ENCODE data around the gene RPL12. TPM values are rescaled to one million over a fixed set of nuclear protein-coding genes. Genes with fewer than 3 reads are reported as not detected.

RPL12 gene
- total and polyA plus RNA-seq, 8 donors: 902 to 2,099 (median 1,833) TPM

DNA sequence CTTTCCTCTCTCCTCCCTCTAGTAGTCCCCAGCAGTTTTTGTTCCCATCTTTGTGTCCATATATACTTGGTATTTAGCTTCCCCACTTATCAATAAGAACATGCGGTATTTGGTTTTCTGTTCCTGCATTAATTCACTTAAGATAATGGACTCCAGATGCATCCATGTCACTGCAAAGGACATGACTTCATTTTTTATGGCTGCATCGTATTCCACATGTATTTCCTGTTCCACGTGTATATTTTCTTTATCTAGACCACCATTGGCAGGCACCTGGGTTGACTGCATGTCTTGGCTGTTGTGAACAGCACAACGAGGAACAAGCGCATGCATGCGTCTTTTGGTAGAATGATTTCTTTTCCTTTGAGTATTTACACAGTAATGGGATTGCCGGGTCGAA lies 20.8 kb downstream of the RPL12 start:
- no peak for DNase-seq
- Histone ChIP-seq H3K27ac (no peak overlapping the region), H3K4me3 (no peak overlapping the region), H3K27me3 (no peaks in the 10 kb centered on the region), H3K9me3 (no peaks in the 10 kb centered on the region), H3K4me1 (peaks cover 6 to 16% of the 10 kb centered on the region in 2 donors), H3K36me3 (peaks cover 0 to 68% of the 10 kb centered on the region in 2 donors)
- TF ChIP-seq, protein P1, sequence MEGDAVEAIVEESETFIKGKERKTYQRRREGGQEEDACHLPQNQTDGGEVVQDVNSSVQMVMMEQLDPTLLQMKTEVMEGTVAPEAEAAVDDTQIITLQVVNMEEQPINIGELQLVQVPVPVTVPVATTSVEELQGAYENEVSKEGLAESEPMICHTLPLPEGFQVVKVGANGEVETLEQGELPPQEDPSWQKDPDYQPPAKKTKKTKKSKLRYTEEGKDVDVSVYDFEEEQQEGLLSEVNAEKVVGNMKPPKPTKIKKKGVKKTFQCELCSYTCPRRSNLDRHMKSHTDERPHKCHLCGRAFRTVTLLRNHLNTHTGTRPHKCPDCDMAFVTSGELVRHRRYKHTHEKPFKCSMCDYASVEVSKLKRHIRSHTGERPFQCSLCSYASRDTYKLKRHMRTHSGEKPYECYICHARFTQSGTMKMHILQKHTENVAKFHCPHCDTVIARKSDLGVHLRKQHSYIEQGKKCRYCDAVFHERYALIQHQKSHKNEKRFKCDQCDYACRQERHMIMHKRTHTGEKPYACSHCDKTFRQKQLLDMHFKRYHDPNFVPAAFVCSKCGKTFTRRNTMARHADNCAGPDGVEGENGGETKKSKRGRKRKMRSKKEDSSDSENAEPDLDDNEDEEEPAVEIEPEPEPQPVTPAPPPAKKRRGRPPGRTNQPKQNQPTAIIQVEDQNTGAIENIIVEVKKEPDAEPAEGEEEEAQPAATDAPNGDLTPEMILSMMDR (IDR thresholded peaks at IDR 0.05): no peak
- ATAC-seq: no peak
- intact Hi-C loops (cut with DNase I): no loop called here

DNA sequence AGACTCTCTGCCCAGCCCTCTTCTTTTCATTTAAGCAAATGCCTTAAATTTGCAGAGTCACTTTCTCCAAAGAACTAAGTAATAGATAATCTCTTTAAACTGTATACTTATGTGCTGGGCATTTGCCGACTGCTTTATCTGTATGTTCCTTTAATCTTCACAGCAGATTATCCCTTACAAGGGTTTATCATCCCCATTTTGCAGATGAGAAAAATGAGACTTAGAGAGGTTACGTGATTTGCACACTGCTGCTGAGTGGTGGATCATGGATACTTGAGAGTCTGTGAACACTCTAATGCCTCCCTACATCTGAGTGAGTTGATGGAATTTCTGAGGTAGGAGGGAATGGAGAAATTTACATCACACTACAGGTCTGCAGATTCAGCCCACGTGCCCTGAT lies 22.9 kb downstream of the RPL12 start:
- no peaks in the 10 kb centered on the region for H3K9me3 ChIP-seq
- H3K36me3 ChIP-seq: peaks cover 0 to 48% of the 10 kb centered on the region in 2 donors
- no peaks in the 10 kb centered on the region for H3K27me3 ChIP-seq
- no peak for DNase-seq
- intact Hi-C loops (cut with DNase I): no loop called here
- H3K4me1 ChIP-seq: peaks cover 12 to 27% of the 10 kb centered on the region in 2 donors
- no peak for ATAC-seq
- TF ChIP-seq, protein P1 (IDR thresholded peaks at IDR 0.05): no peak
- no peak overlapping the region for H3K27ac ChIP-seq
- H3K4me3 ChIP-seq: no peak overlapping the region

DNA sequence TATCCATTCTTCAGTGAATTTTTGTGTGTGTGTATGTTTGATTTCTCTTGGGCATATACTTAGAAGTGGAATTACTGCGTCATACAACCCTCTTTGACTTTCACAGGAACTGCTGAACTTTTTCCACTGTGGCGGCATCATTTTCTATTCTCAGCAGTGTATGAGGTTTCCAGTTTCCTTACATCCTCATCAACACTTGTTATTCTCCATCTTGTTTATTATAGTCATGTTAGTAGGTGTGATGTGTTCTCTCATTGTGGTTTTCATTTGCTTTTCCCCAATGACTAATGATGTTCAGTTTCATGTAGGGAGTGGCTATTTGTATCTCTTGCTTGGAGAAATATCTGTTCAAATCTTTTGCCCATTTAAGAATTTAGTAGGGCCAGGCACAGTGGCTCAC lies 24.4 kb downstream of the RPL12 start:
- Histone ChIP-seq H3K4me1 (peaks cover 20 to 43% of the 10 kb centered on the region in 2 donors), H3K36me3 (peaks cover 0 to 34% of the 10 kb centered on the region in 2 donors), H3K4me3 (no peak overlapping the region), H3K9me3 (no peaks in the 10 kb centered on the region), H3K27ac (no peak overlapping the region), H3K27me3 (no peaks in the 10 kb centered on the region)
- intact Hi-C loops (cut with DNase I): no loop called here
- TF ChIP-seq, protein P1 (IDR thresholded peaks at IDR 0.05): no peak
- DNase-seq: no peak
- no peak for ATAC-seq

DNA sequence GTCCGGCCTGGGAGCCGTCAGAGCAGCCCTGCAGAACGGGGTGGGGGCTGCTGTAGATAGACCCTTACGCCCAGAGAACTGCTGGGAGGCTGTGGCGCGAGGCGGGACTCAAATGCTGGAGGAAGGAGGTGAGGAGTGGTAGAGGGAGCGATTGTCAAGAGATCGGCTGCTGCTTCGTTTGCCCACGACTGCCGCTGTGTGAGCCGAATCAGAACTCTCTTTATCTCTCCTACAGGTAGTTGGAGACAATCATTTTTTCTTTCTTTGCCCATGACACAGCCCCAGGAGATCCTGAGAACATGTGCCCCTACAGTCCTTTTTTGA lies 26.6 kb downstream of the RPL12 start:
- TF ChIP-seq, protein P1 (IDR thresholded peaks at IDR 0.05): no peak
- peaks cover 20 to 46% of the 10 kb centered on the region in 2 donors for H3K4me1 ChIP-seq
- intact Hi-C loops (cut with DNase I): no loop called here
- H3K27me3 ChIP-seq: no peaks in the 10 kb centered on the region
- DNase-seq: no peak
- H3K9me3 ChIP-seq: no peaks in the 10 kb centered on the region
- peak overlapping the region; percentile 68 to 90 for H3K4me3 ChIP-seq
- peak overlapping the region; percentile 87 to 89 for H3K27ac ChIP-seq
- peak; percentile 38 for ATAC-seq
- peaks cover 0 to 14% of the 10 kb centered on the region in 2 donors for H3K36me3 ChIP-seq

DNA sequence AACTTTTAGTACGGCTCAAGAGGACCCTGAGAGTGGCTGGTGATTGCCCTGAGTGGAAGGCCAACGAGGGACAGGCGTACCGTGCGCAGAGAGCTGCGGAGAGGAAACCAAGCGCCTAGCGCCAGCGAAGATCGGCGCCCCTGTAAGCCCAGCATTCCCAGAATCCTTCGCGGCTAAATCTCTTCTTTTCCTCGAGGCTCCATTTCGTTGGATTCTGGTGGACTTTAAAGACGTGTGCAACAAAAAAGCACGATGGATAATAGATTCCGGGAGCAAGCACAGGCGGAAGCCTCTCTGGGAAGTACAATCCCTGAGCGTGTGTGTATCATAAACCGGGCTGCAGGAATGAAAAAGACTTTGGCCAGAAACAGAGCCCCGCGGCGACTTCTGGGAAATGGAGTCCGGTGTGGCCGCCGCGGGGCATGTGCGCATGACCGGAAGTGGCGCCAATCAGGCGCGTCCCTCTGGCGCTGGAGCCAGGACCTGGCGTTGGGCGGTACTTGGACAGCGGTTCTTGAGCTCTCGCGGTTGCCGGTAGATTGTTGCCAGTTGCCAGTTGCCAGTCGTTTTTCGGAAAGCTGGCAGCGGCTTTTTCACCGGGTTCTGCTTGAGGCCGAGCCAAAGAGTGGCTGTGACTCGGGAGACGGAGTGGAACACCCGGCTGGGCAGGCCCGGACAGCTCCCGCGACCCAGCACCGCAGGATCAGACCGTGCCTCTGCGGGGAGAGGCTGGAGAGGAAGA lies 27.1 kb downstream of the RPL12 start, which contains the start of gene ZNF79:
TSS of gene ZNF79 (plus strand) at position 449 of the 742 bp plus-strand sequence. CDS start 406 bp downstream, outside the sequence.
- peak; percentile 94 to 97 (median 96) for DNase-seq
- ATAC-seq: peak; percentile 97
- peaks cover 0 to 9% of the 10 kb centered on the region in 2 donors for H3K36me3 ChIP-seq
- peak within 1 kb of the TSS; percentile 68 to 90 for H3K4me3 ChIP-seq
- TF ChIP-seq, protein P1 (IDR thresholded peaks at IDR 0.05): no peak
- peak within 1 kb of the TSS; percentile 87 to 89 for H3K27ac ChIP-seq
- H3K4me1 ChIP-seq: peaks cover 20 to 46% of the 10 kb centered on the region in 2 donors
- H3K9me3 ChIP-seq: no peaks in the 10 kb centered on the region
- no peaks in the 10 kb centered on the region for H3K27me3 ChIP-seq
- intact Hi-C loops (cut with DNase I): no loop called here
